Measurements from ENCODE around the gene OTOP2. TPM values are rescaled to one million over a fixed set of nuclear protein-coding genes. Genes with fewer than 3 reads are reported as not detected.

Gene OTOP2
- total and polyA plus RNA-seq, 9 of the 15 experiments (the other 6 are each of a cell fraction or from before 2014, with no cell fraction given): 0.04 to 0.36 (median 0.14) TPM; not detected in 1

GRCh38 chr17:74979408-74980146 lies 55.5 kb downstream of the OTOP2 start (continued):
- TF ChIP-seq TFE3 (CRISPR knock-in tag; IDR thresholded peaks at IDR 0.05) (peak; percentile 80), RB1 (IDR thresholded peaks at IDR 0.05; ENCODE audit: low read depth) (no peak), MAX (CRISPR knock-in tag; IDR thresholded peaks at IDR 0.05) (no peak), FOXA3 (CRISPR knock-in tag; conservative IDR thresholded peaks at IDR 0.05 in 1 of 2, IDR thresholded peaks at IDR 0.05 in 1 of 2) (no peak), LEF1 (IDR thresholded peaks at IDR 0.05) (peak; percentile 75), SMAD4 (CRISPR knock-in tag; conservative IDR thresholded peaks at IDR 0.05) (peak; percentile 71), HNRNPL (IDR thresholded peaks at IDR 0.05; ENCODE audit: low read depth, low read length) (no peak), PRMT5 (CRISPR knock-in tag; IDR thresholded peaks at IDR 0.05) (no peak), CC2D1A (IDR thresholded peaks at IDR 0.05) (no peak), TFAP4 (CRISPR knock-in tag; IDR thresholded peaks at IDR 0.05; ENCODE audit: borderline replicate concordance) (peak; percentile 45; the same call in 1 of the 2 replicates), HDAC1 (IDR thresholded peaks at IDR 0.05) (0 out of 4 replicates have a peak, but pooled peaks of 1 of the 2 experiments have one; percentile 17), ZNF57 (CRISPR knock-in tag; IDR thresholded peaks at IDR 0.05) (no peak), KDM1A (IDR thresholded peaks at IDR 0.05) (peak; percentile 82 to 91), HDAC2 (IDR thresholded peaks at IDR 0.05) (0 out of 2 replicates have a peak, but pooled peaks have one; percentile 48), NR2C2 (CRISPR knock-in tag; IDR thresholded peaks at IDR 0.05) (no peak), NR2C2 (tag; IDR thresholded peaks at IDR 0.05) (peak; percentile 38; the same call in 1 of the 2 replicates), CEBPB (tag; IDR thresholded peaks at IDR 0.05) (peak; percentile 50; the same call in 1 of the 2 replicates), FOXO4 (CRISPR knock-in tag; IDR thresholded peaks at IDR 0.05) (no peak), BHLHE40 (IDR thresholded peaks at IDR 0.05; ENCODE audit: low read length) (peak; percentile 31; the same call in 1 of the 2 replicates), ZNF263 (CRISPR knock-in tag; IDR thresholded peaks at IDR 0.05; ENCODE audit: borderline replicate concordance) (peak; percentile 93)
- TF ChIP-seq, protein P1, sequence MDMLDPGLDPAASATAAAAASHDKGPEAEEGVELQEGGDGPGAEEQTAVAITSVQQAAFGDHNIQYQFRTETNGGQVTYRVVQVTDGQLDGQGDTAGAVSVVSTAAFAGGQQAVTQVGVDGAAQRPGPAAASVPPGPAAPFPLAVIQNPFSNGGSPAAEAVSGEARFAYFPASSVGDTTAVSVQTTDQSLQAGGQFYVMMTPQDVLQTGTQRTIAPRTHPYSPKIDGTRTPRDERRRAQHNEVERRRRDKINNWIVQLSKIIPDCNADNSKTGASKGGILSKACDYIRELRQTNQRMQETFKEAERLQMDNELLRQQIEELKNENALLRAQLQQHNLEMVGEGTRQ (CRISPR knock-in tag; IDR thresholded peaks at IDR 0.05): peak; percentile 57
- TF ChIP-seq, protein P2, sequence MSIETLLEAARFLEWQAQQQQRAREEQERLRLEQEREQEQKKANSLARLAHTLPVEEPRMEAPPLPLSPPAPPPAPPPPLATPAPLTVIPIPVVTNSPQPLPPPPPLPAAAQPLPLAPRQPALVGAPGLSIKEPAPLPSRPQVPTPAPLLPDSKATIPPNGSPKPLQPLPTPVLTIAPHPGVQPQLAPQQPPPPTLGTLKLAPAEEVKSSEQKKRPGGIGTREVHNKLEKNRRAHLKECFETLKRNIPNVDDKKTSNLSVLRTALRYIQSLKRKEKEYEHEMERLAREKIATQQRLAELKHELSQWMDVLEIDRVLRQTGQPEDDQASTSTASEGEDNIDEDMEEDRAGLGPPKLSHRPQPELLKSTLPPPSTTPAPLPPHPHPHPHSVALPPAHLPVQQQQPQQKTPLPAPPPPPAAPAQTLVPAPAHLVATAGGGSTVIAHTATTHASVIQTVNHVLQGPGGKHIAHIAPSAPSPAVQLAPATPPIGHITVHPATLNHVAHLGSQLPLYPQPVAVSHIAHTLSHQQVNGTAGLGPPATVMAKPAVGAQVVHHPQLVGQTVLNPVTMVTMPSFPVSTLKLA (conservative IDR thresholded peaks at IDR 0.05): peak in 1 of 2 experiments; percentile 51; a peak in 2 of 4 replicates
